Small intestine (tissue), 7 donors: ENCODE results near the gene ANAPC4. TPM values are rescaled to one million over a fixed set of nuclear protein-coding genes. Genes with fewer than 3 reads are reported as not detected.
A peak's percentile ranks its signal among the peaks of the same experiment; 100 is the strongest.
"Not testable (repeated sequence)": the region's sequence is repeated elsewhere in the genome, so short reads cannot be mapped to it uniquely, and the experiment has no call there.

Experiments used
- DNase-seq, 2 donors: peaks; one replicate each; pipeline versions ENCODE4 v3.0.0 to v3.0.0-alpha.2; 2013
- FAIRE-seq: peaks from 2 replicates; lab custom pipeline; 2012; peaks lifted over from hg19 to GRCh38; lab: Jason Lieb, UNC
- H3K27ac ChIP-seq, 3 donors: one replicate each; pipeline ENCODE4 v1.5.1; 2013; ENCODE audit warnings: low read length in 2 of 3, mild to moderate bottlenecking in 2 of 3, control low read depth in 1 of 3, inconsistent platforms in 1 of 3, low read depth in 1 of 3, moderate library complexity in 1 of 3
- H3K27me3 ChIP-seq, 3 donors: one replicate each; pipeline ENCODE4 v1.6.1; 2013; ENCODE audit warnings: low read length in 3 of 3, inconsistent platforms in 1 of 3; ENCODE audit not compliant: control insufficient read depth in 3 of 3, insufficient read depth in 3 of 3
- H3K36me3 ChIP-seq, 3 donors: one replicate each; pipeline ENCODE4 v1.6.1; 2013; ENCODE audit warnings: low read length in 3 of 3, inconsistent platforms in 1 of 3, low read depth in 1 of 3, mild to moderate bottlenecking in 1 of 3, moderate library complexity in 1 of 3; ENCODE audit not compliant: control insufficient read depth in 3 of 3, insufficient read depth in 2 of 3
- H3K4me1 ChIP-seq, 3 donors: one replicate each; pipeline ENCODE4 v1.6.1; 2013; ENCODE audit warnings: low read length in 2 of 3, inconsistent platforms in 1 of 3, low read depth in 1 of 3, mild to moderate bottlenecking in 1 of 3, moderate library complexity in 1 of 3; ENCODE audit not compliant: control insufficient read depth in 3 of 3, insufficient read depth in 2 of 3
- H3K4me3 ChIP-seq, 3 donors: one replicate each; pipeline ENCODE4 v1.5.1; 2013; ENCODE audit warnings: low read length in 3 of 3, control low read depth in 1 of 3, inconsistent platforms in 1 of 3, low read depth in 1 of 3, mild to moderate bottlenecking in 1 of 3, moderate library complexity in 1 of 3
- H3K9me3 ChIP-seq, 2 donors: one replicate each; pipeline ENCODE4 v1.6.1; 2013; ENCODE audit warnings: low read depth in 1 of 2, low read length in 1 of 2; ENCODE audit not compliant: control insufficient read depth in 2 of 2, insufficient read depth in 1 of 2
- WGBS, 3 donors: extraction: QIAGEN DNeasy Blood & Tissue Kit; methylation state at CpG; one replicate each; pipeline ENCODE4 v1.1.7; 2013; 5-methylcytosine and 5-hydroxymethylcytosine counted together
- polyA plus RNA-seq, 4 donors: library from polyadenylated mRNA; stranded (reverse) in 3 of 4; unstranded in 1 of 4; fragments of 200-250 nt in 3 of 4; fragments of 120-200 nt in 1 of 4; gene quantifications; one replicate each; pipeline versions ENCODE4 v1.2.1 to v1.2.3, GENCODE V29; 2013
- donor health status: healthy with polysubstance abuse.
- donor health status: control.
- donor health status: control.
- donor health status: Bipolar disorder and iron deficiency.
- donor health status: healthy.

ANAPC4 gene
- polyA plus RNA-seq, 4 donors: 15.8 to 37.8 (median 20.8) TPM

- no peak overlapping the region for H3K27ac ChIP-seq
- DNase-seq: no peak
Measured at GRCh38 chr4:25367877-25368276, 9.2 kb upstream of the ANAPC4 start.

GRCh38 chr4:25368315-25368714 is 8.7 kb upstream of the ANAPC4 start:
- no peak overlapping the region for H3K27ac ChIP-seq
- H3K9me3 ChIP-seq: no peaks in the 10 kb centered on the region
- no peak overlapping the region for H3K4me3 ChIP-seq
- peaks cover 0 to 8% (median 2%) of the 10 kb centered on the region in 3 donors for H3K36me3 ChIP-seq
- H3K4me1 ChIP-seq: no peaks in the 10 kb centered on the region
- FAIRE-seq: no peak
- 69 to 80% (median 74%) methylated on average over 6 of the region's 6 CpGs for WGBS, 3 donors
- DNase-seq: no peak
- no peaks in the 10 kb centered on the region for H3K27me3 ChIP-seq

More at GRCh38 chr4:25367877-25368276, 9.2 kb upstream of the ANAPC4 start:
- FAIRE-seq: no peak
- Histone ChIP-seq H3K4me3 (no peak overlapping the region), H3K36me3 (peaks cover 0 to 8% (median 2%) of the 10 kb centered on the region in 3 donors), H3K4me1 (no peaks in the 10 kb centered on the region), H3K9me3 (no peaks in the 10 kb centered on the region), H3K27me3 (no peaks in the 10 kb centered on the region)

- 18 to 53% (median 24%) methylated on average over 2 of the region's 2 CpGs for WGBS, 3 donors
- no peak for FAIRE-seq
- no peaks in the 10 kb centered on the region for H3K9me3 ChIP-seq
- H3K4me3 ChIP-seq: no peak overlapping the region
- peaks cover 0 to 5% (median 2%) of the 10 kb centered on the region in 3 donors for H3K36me3 ChIP-seq
- no peak for DNase-seq
- no peak overlapping the region for H3K27ac ChIP-seq
- H3K27me3 ChIP-seq: no peaks in the 10 kb centered on the region
- no peaks in the 10 kb centered on the region for H3K4me1 ChIP-seq
Measured at GRCh38 chr4:25370242-25370641, 6.8 kb upstream of the ANAPC4 start.

- not testable (repeated sequence) for FAIRE-seq, DNase-seq, H3K4me1 ChIP-seq, H3K36me3 ChIP-seq, H3K27ac ChIP-seq, H3K4me3 ChIP-seq, H3K27me3 ChIP-seq, H3K9me3 ChIP-seq
- 82 to 85% (median 84%) methylated on average over 9 of the region's 9 CpGs for WGBS, 3 donors
Measured at GRCh38 chr4:25372549-25372948, 4.5 kb upstream of the ANAPC4 start.

- peaks cover 0 to 4% (median 3%) of the 10 kb centered on the region in 3 donors for H3K4me1 ChIP-seq
- peaks cover 0 to 6% of the 10 kb centered on the region in 2 donors for H3K9me3 ChIP-seq
- peak in 1 of 2 donors; percentile 2 for DNase-seq
- H3K27ac ChIP-seq: peak overlapping the region; percentile 38 to 81 (median 65)
- FAIRE-seq: no peak
- H3K27me3 ChIP-seq: no peaks in the 10 kb centered on the region
- peak overlapping the region; percentile 85 to 97 (median 95) for H3K4me3 ChIP-seq
- 13 to 17% (median 15%) methylated on average over 18 of the region's 18 CpGs for WGBS, 3 donors
- H3K36me3 ChIP-seq: peaks cover 3 to 11% (median 4%) of the 10 kb centered on the region in 3 donors
Measured at GRCh38 chr4:25377572-25378436, 741 bp downstream of the ANAPC4 start.

- H3K4me3 ChIP-seq: peak overlapping the region in 1 of 3 donors; percentile 97
- peaks cover 0 to 6% of the 10 kb centered on the region in 2 donors for H3K9me3 ChIP-seq
- 88 to 96% (median 90%) methylated on average over 6 of the region's 6 CpGs for WGBS, 3 donors
- no peak for DNase-seq
- FAIRE-seq: no peak
- no peaks in the 10 kb centered on the region for H3K27me3 ChIP-seq
- no peak overlapping the region for H3K27ac ChIP-seq
- peaks cover 3 to 11% (median 4%) of the 10 kb centered on the region in 3 donors for H3K36me3 ChIP-seq
- H3K4me1 ChIP-seq: peaks cover 0 to 4% (median 3%) of the 10 kb centered on the region in 3 donors
Measured at GRCh38 chr4:25378437-25378743, 1.3 kb downstream of the ANAPC4 start.

GRCh38 chr4:25379591-25379990 is 2.5 kb downstream of the ANAPC4 start:
- no peak for FAIRE-seq
- no peak for DNase-seq
- WGBS, 3 donors: 88 to 100% (median 94%) methylated on average over 2 of the region's 2 CpGs
- H3K4me1 ChIP-seq: peaks cover 0 to 4% (median 3%) of the 10 kb centered on the region in 3 donors
- H3K4me3 ChIP-seq: no peak overlapping the region
- H3K9me3 ChIP-seq: peaks cover 0 to 6% of the 10 kb centered on the region in 2 donors
- peaks cover 4 to 17% (median 6%) of the 10 kb centered on the region in 3 donors for H3K36me3 ChIP-seq
- no peaks in the 10 kb centered on the region for H3K27me3 ChIP-seq
- no peak overlapping the region for H3K27ac ChIP-seq

- no peaks in the 10 kb centered on the region for H3K27me3 ChIP-seq
- no peaks in the 10 kb centered on the region for H3K9me3 ChIP-seq
- FAIRE-seq: no peak
- H3K4me1 ChIP-seq: peaks cover 0 to 3% (median 0%) of the 10 kb centered on the region in 3 donors
- no peak for DNase-seq
- no peak overlapping the region for H3K4me3 ChIP-seq
- H3K27ac ChIP-seq: no peak overlapping the region
- 70 to 88% (median 74%) methylated on average over 2 of the region's 2 CpGs for WGBS, 3 donors
- peaks cover 4 to 25% (median 6%) of the 10 kb centered on the region in 3 donors for H3K36me3 ChIP-seq
Measured at GRCh38 chr4:25383647-25384046, 6.6 kb downstream of the ANAPC4 start.
